Endothelial cell of umbilical vein (primary cell): ENCODE data around the gene CAMKMT. TPM values are rescaled to one million over a fixed set of nuclear protein-coding genes. Genes with fewer than 3 reads are reported as not detected.

ENCODE experiments used
- BruUV-seq: library from RNA; stranded (reverse); fragments of 400-500 nt; replicated peaks from 2 replicates; lab custom pipeline; 2021; lab: Mats Ljungman, UMichigan
- CTCF ChIA-PET: fragments of 300-600, 350-600 bp; sonication (Branson Sonifier 250); formaldehyde crosslinking; loops from one replicate; lab custom pipeline; 2021; ENCODE audit warnings: antibody characterized with exemption, inconsistent platforms; lab: Charles Lee
- POLR2A ChIA-PET: fragments of 300-600, 350-600 bp; sonication (Branson Sonifier 250); formaldehyde crosslinking; loops from one replicate; lab custom pipeline; 2021; ENCODE audit warnings: antibody characterized with exemption, inconsistent platforms; lab: Charles Lee
- DNase-seq: peaks from one replicate; pipeline ENCODE4 v3.0.0-alpha.2; 2011; ENCODE audit warnings: low read depth, low spot score
- FAIRE-seq: peaks from 2 replicates; lab custom pipeline; 2011; peaks lifted over from hg19 to GRCh38; lab: Jason Lieb, UNC
- H2AFZ ChIP-seq: 2 replicates; pipeline ENCODE4 v1.6.0; 2012; ENCODE audit warnings: low read depth, low read length, control low read depth, inconsistent platforms
- H3K27ac ChIP-seq: 2 replicates; pipeline ENCODE4 v1.5.1; 2011; ENCODE audit warnings: low read depth, mild to moderate bottlenecking, control low read depth, low read length, moderate library complexity; ENCODE audit not compliant: insufficient read depth
- H3K27me3 ChIP-seq, 2 experiments: 2 replicates each; pipeline versions ENCODE4 v1.6.0 to v1.6.1; 2011; ENCODE audit warnings: low read length in 2 of 2, mixed read lengths in 1 of 2; ENCODE audit not compliant: control insufficient read depth in 2 of 2, insufficient read depth in 2 of 2
- H3K36me3 ChIP-seq, 2 experiments: 2 replicates in 1 of 2; 3 replicates in 1 of 2; pipeline ENCODE4 v1.5.1; 2011; ENCODE audit warnings: low read length in 2 of 2, mild to moderate bottlenecking in 1 of 2, moderate library complexity in 1 of 2; ENCODE audit not compliant: control insufficient read depth in 2 of 2, insufficient read depth in 2 of 2; ENCODE audit errors: extremely low read depth in 1 of 2
- H3K4me1 ChIP-seq: 3 replicates; pipeline ENCODE4 v1.5.1; 2011; ENCODE audit warnings: mild to moderate bottlenecking, low read length; ENCODE audit not compliant: control insufficient read depth, insufficient read depth; ENCODE audit errors: extremely low read depth
- H3K4me2 ChIP-seq: 2 replicates; pipeline ENCODE4 v1.6.1; 2011; ENCODE audit warnings: low read length, control low read depth, mixed read lengths; ENCODE audit not compliant: insufficient read depth
- H3K4me3 ChIP-seq, 3 experiments: fragments of 200-600 bp in 1 of 3; sonication (generic), shearing (Covaris generic) in 1 of 3; replicated peaks in 1 of 3; 2 replicates each; pipeline ENCODE4 v1.5.1; 2011 to 2016; ENCODE audit warnings: control low read depth in 3 of 3, low read length in 3 of 3, mild to moderate bottlenecking in 2 of 3, inconsistent platforms in 1 of 3, low read depth in 1 of 3, moderate library complexity in 1 of 3; ENCODE audit not compliant: insufficient read depth in 1 of 3
- H3K79me2 ChIP-seq: 2 replicates; pipeline ENCODE4 v1.6.0; 2012; ENCODE audit warnings: low read length, inconsistent platforms; ENCODE audit not compliant: control insufficient read depth, insufficient read depth
- H3K9ac ChIP-seq: replicated peaks from 2 replicates; pipeline ENCODE3; 2011; ENCODE audit warnings: low read length, control low read depth; ENCODE audit not compliant: insufficient read depth; ENCODE audit errors: extremely low read depth
- H3K9me1 ChIP-seq: replicated peaks from 3 replicates; pipeline ENCODE4 v1.6.0; 2011; ENCODE audit warnings: mild to moderate bottlenecking, low read length; ENCODE audit not compliant: control insufficient read depth, insufficient read depth; ENCODE audit errors: extremely low read depth
- H3K9me3 ChIP-seq: replicated peaks from 2 replicates; pipeline ENCODE4 v1.5.1; 2012; ENCODE audit warnings: low read length, inconsistent platforms; ENCODE audit not compliant: control insufficient read depth, insufficient read depth
- H4K20me1 ChIP-seq: replicated peaks from 2 replicates; pipeline ENCODE3; 2011; ENCODE audit warnings: mild to moderate bottlenecking, low read length; ENCODE audit not compliant: control insufficient read depth, insufficient read depth; ENCODE audit errors: extremely low read depth
- CTCF ChIP-seq, 2 donors: IDR thresholded peaks; 1 replicate in 1 of 2; 2 replicates in 1 of 2; pipeline ENCODE4 v1.5.1; 2011; ENCODE audit warnings: low read length in 2 of 2, mild to moderate bottlenecking in 2 of 2, moderate library complexity in 2 of 2, control low read depth in 1 of 2, inconsistent platforms in 1 of 2, low read depth in 1 of 2; ENCODE audit not compliant: insufficient read depth in 1 of 2; ENCODE audit errors: extremely low read depth in 1 of 2
- EZH2 ChIP-seq: IDR thresholded peaks from 2 replicates; pipeline ENCODE4 v1.6.1; 2012; ENCODE audit warnings: borderline replicate concordance, low read depth, mild to moderate bottlenecking, moderate library complexity, low read length, inconsistent platforms; ENCODE audit not compliant: severe bottlenecking
- FOS ChIP-seq: IDR thresholded peaks from 2 replicates; pipeline ENCODE4 v1.6.1; 2011; ENCODE audit warnings: mild to moderate bottlenecking, low read length, moderate library complexity, borderline replicate concordance; ENCODE audit not compliant: insufficient read depth
- GATA2 ChIP-seq: IDR thresholded peaks from 2 replicates; pipeline ENCODE4 v1.7.0; 2011; ENCODE audit warnings: low read depth, mild to moderate bottlenecking, moderate library complexity, mixed read lengths, low read length; ENCODE audit not compliant: insufficient read length, insufficient read depth
- JUN ChIP-seq: IDR thresholded peaks from 2 replicates; pipeline ENCODE4 v1.6.1; 2011; ENCODE audit warnings: borderline replicate concordance, low read depth; ENCODE audit not compliant: insufficient read length, insufficient read depth
- MYC ChIP-seq: IDR thresholded peaks from one replicate; pipeline ENCODE4 v1.6.1; 2011; ENCODE audit warnings: mild to moderate bottlenecking, low read depth, low read length
- POLR2AphosphoS5 ChIP-seq: IDR thresholded peaks from 2 replicates; pipeline ENCODE4 v1.6.1; 2012; ENCODE audit warnings: low read depth, mild to moderate bottlenecking, control low read depth, low read length, moderate library complexity; ENCODE audit not compliant: insufficient read depth
- dilution Hi-C: fragments of 300-500 bp; cut with MboI; formaldehyde crosslinking; loops from one replicate; pipeline ENCODE4 v1.15.0; 2019; ENCODE audit warnings: low sequenced_read_pairs; ENCODE audit not compliant: extremely low pct_ligation_motif_present
- intact Hi-C: fragments of 100-400 bp; cut with micrococcal nuclease; formaldehyde crosslinking; loops from one replicate; pipeline ENCODE4 v1.10.0; 2022
- polyA plus RNA-seq, 4 experiments: library from polyadenylated mRNA; depleted of rRNA in 3 of 4; stranded (reverse) in 3 of 4; unstranded in 1 of 4; fragments of >200 nt; gene quantifications; 2 replicates each; pipeline versions ENCODE4 v1.2.1 to v1.2.3, GENCODE V29; 2011 to 2012; ENCODE audit warnings: missing spikeins in 1 of 4
- total RNA-seq: library from RNA; stranded (reverse); gene quantifications from 2 replicates; pipeline ENCODE4 v1.2.3, GENCODE V29; 2021
- TF ChIP-seq, protein P1 (sequence below): IDR thresholded peaks from 2 replicates; pipeline ENCODE4 v1.6.1; 2011; ENCODE audit not compliant: insufficient read depth, insufficient read length

CAMKMT gene
- total and polyA plus RNA-seq, 2 donors (not counting 3 experiments of a cell fraction or from before 2014, with no cell fraction given) = 4.1 to 10.7 TPM

DNA sequence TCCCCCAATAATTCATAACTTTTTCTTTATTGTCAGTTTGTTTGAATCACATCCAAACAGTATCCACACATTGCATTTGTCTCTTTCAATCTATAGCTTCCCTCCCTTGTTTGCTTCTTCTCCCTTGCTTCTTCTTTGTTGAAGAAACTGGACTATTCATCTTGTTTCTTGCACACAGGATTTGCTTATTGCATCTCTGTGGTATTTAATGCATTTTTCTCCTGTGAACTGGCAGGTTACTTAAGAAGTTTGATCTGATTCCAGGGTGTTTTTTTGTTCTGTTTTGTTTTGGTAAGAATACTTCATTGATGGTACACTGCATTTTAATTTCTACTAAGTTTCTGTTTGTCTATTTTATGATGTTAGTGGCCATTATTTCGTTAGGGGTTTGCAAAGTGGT is 166.8 kb downstream of the CAMKMT start:
- H3K79me2 ChIP-seq = no peaks in the 10 kb centered on the region
- no peaks in the 10 kb centered on the region for H3K9me1 ChIP-seq
- H4K20me1 ChIP-seq = no peaks in the 10 kb centered on the region
- H3K4me1 ChIP-seq = no peaks in the 10 kb centered on the region
- no peak overlapping the region for H2AFZ ChIP-seq
- FAIRE-seq = no peak
- dilution Hi-C loops = no loop called here
- no peak for DNase-seq
- no peak overlapping the region for H3K9ac ChIP-seq
- no peaks in the 10 kb centered on the region for H3K27me3 ChIP-seq
- POLR2A ChIA-PET = no interaction called here
- no peak overlapping the region for H3K4me3 ChIP-seq
- CTCF ChIA-PET = no interaction called here
- no peaks in the 10 kb centered on the region for H3K36me3 ChIP-seq
- TF ChIP-seq POLR2AphosphoS5 = no peak
- TF ChIP-seq MYC = no peak
- no peak for TF ChIP-seq GATA2
- TF ChIP-seq, protein P1, sequence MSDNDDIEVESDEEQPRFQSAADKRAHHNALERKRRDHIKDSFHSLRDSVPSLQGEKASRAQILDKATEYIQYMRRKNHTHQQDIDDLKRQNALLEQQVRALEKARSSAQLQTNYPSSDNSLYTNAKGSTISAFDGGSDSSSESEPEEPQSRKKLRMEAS = no peak
- no peak for TF ChIP-seq EZH2
- TF ChIP-seq FOS = no peak
- no peak for TF ChIP-seq CTCF (IDR thresholded peaks at IDR 0.05; ENCODE audit: extremely low read depth in 1 of 2, insufficient read depth in 1 of 2, low read depth in 1 of 2, low read length in 2 of 2)
- no peak for TF ChIP-seq JUN
- BruUV-seq = no TSS peak
- intact Hi-C loops = no loop called here
- no peak overlapping the region for H3K4me2 ChIP-seq
- no peak overlapping the region for H3K27ac ChIP-seq
- H3K9me3 ChIP-seq = no peaks in the 10 kb centered on the region
